SK-N-SH (cell line): ENCODE results near the gene ISOC2. TPM values are rescaled to one million over a fixed set of nuclear protein-coding genes. Genes with fewer than 3 reads are reported as not detected.

Source experiments
- CTCF ChIA-PET: fragments of 300-600, 350-600 bp; formaldehyde crosslinking; extraction: SDS; loops from one replicate; lab custom pipeline; 2021; lab: Yijun Ruan, JAX
- POLR2A ChIA-PET: fragments of 350-600 bp; sonication (Branson Sonifier 250); formaldehyde crosslinking; extraction: SDS; loops from one replicate; lab custom pipeline; 2020; ENCODE audit warnings: antibody characterized with exemption, inconsistent platforms; lab: Yijun Ruan, JAX
- DNase-seq: peaks from one replicate; pipeline ENCODE4 v3.0.0; 2012
- H2AFZ ChIP-seq: fragments of 200-600 bp; sonication (generic); 2 replicates; pipeline ENCODE4 v1.8.1; 2016; ENCODE audit warnings: antibody characterized with exemption, mild to moderate bottlenecking, low read depth
- H3F3A ChIP-seq: fragments of 200-600 bp; sonication (generic); replicated peaks from 2 replicates; pipeline ENCODE3; 2016; ENCODE audit warnings: antibody characterized with exemption, mild to moderate bottlenecking; ENCODE audit not compliant: insufficient read depth
- H3K27ac ChIP-seq, 2 experiments: fragments of 200-500 bp in 1 of 2; fragments of 200-600 bp in 1 of 2; sonication (Bioruptor generic) in 1 of 2; sonication (generic), shearing (Covaris generic) in 1 of 2; 2 replicates each; pipeline versions ENCODE4 v1.5.1 to v1.6.1; 2014 to 2016; ENCODE audit warnings: low read depth in 2 of 2, inconsistent platforms in 1 of 2, low read length in 1 of 2, mild to moderate bottlenecking in 1 of 2, mixed read lengths in 1 of 2
- H3K27me3 ChIP-seq: fragments of 200-600 bp; sonication (generic), shearing (Covaris generic); 2 replicates; pipeline ENCODE4 v1.6.1; 2016; ENCODE audit warnings: mixed run types; ENCODE audit not compliant: insufficient read depth
- H3K36me3 ChIP-seq, 2 experiments: fragments of 200-500 bp in 1 of 2; fragments of 200-600 bp in 1 of 2; sonication (Bioruptor generic) in 1 of 2; sonication (generic) in 1 of 2; replicated peaks in 1 of 2; 2 replicates each; pipeline versions ENCODE3 to v1.5.1; 2014 to 2016; ENCODE audit warnings: low read length in 1 of 2, mild to moderate bottlenecking in 1 of 2; ENCODE audit not compliant: insufficient read depth in 2 of 2, control insufficient read depth in 1 of 2
- H3K4me1 ChIP-seq, 2 experiments: fragments of 200-500 bp in 1 of 2; fragments of 200-600 bp in 1 of 2; sonication (Bioruptor generic) in 1 of 2; sonication (generic), shearing (Covaris generic) in 1 of 2; 2 replicates each; pipeline versions ENCODE4 v1.5.1 to v1.6.1; 2014 to 2016; ENCODE audit warnings: low read depth in 1 of 2, low read length in 1 of 2, mixed run types in 1 of 2; ENCODE audit not compliant: insufficient read depth in 2 of 2, control insufficient read depth in 1 of 2
- H3K4me2 ChIP-seq: fragments of 200-600 bp; sonication (generic), shearing (Covaris generic); 2 replicates; pipeline ENCODE4 v1.6.1; 2017; ENCODE audit warnings: mixed run types
- H3K4me3 ChIP-seq, 2 experiments: fragments of 200-500 bp in 1 of 2; fragments of 200-600 bp in 1 of 2; sonication (Bioruptor generic) in 1 of 2; sonication (generic), shearing (Covaris generic) in 1 of 2; 2 replicates each; pipeline versions ENCODE4 v1.5.1 to v1.8.1; 2014 to 2016; ENCODE audit warnings: low read depth in 2 of 2, inconsistent platforms in 1 of 2, low read length in 1 of 2, mild to moderate bottlenecking in 1 of 2, mixed read lengths in 1 of 2, moderate library complexity in 1 of 2
- H3K79me2 ChIP-seq: fragments of 200-600 bp; sonication (generic); 2 replicates; pipeline ENCODE4 v1.8.1; 2017; ENCODE audit warnings: mild to moderate bottlenecking; ENCODE audit not compliant: insufficient read depth
- H3K9ac ChIP-seq: fragments of 200-600 bp; sonication (generic); 2 replicates; pipeline ENCODE4 v1.6.1; 2017; ENCODE audit warnings: mixed run types
- H3K9me2 ChIP-seq: fragments of 200-600 bp; sonication (generic); 2 replicates; pipeline ENCODE4 v1.6.1; 2017; ENCODE audit warnings: mixed run types
- H3K9me3 ChIP-seq: fragments of 200-600 bp; sonication (generic); 2 replicates; pipeline ENCODE4 v1.6.1; 2017; ENCODE audit warnings: mixed run types, mild to moderate bottlenecking, moderate library complexity
- H4K20me1 ChIP-seq: fragments of 200-600 bp; sonication (generic); 2 replicates; pipeline ENCODE4 v1.6.1; 2017; ENCODE audit warnings: mild to moderate bottlenecking, mixed run types; ENCODE audit not compliant: insufficient read depth
- CHD2 ChIP-seq: fragments of 150-350 bp; IDR thresholded peaks from 2 replicates; pipeline ENCODE4 v1.6.1; 2018; ENCODE audit warnings: low read length; ENCODE audit not compliant: partially characterized antibody
- ELF1 ChIP-seq: IDR thresholded peaks from 2 replicates; pipeline ENCODE4 v1.4.0; 2012
- EP300 ChIP-seq, 2 experiments: IDR thresholded peaks; 2 replicates each; pipeline versions ENCODE4 v1.4.0 to v1.6.1; 2012; ENCODE audit warnings: borderline replicate concordance in 1 of 2, low read depth in 1 of 2, low read length in 1 of 2
- GABPA ChIP-seq: IDR thresholded peaks from 2 replicates; pipeline ENCODE4 v1.4.0; 2012; ENCODE audit warnings: low read depth, mild to moderate bottlenecking
- JUND ChIP-seq: IDR thresholded peaks from 2 replicates; pipeline ENCODE4 v1.4.0; 2012
- MEF2A ChIP-seq: IDR thresholded peaks from 2 replicates; pipeline ENCODE4 v1.4.0; 2012; ENCODE audit warnings: low read depth, borderline replicate concordance
- NFIC ChIP-seq: IDR thresholded peaks from 2 replicates; pipeline ENCODE4 v1.4.0; 2012; ENCODE audit warnings: borderline replicate concordance
- NRF1 ChIP-seq: IDR thresholded peaks from 2 replicates; pipeline ENCODE4 v1.6.1; 2012; ENCODE audit warnings: low read depth, mild to moderate bottlenecking, low read length
- POLR2AphosphoS5 ChIP-seq: IDR thresholded peaks from 2 replicates; pipeline ENCODE4 v1.6.1; 2012; ENCODE audit warnings: low read depth, low read length
- RXRA ChIP-seq: IDR thresholded peaks from 2 replicates; pipeline ENCODE4 v1.4.0; 2012; ENCODE audit warnings: low read depth, mild to moderate bottlenecking, borderline replicate concordance
- SIN3A ChIP-seq: IDR thresholded peaks from 2 replicates; pipeline ENCODE4 v1.6.1; 2012; ENCODE audit warnings: low read depth, mild to moderate bottlenecking, low read length, moderate library complexity, borderline replicate concordance
- SMC3 ChIP-seq: IDR thresholded peaks from 2 replicates; pipeline ENCODE4 v1.6.1; 2012; ENCODE audit warnings: low read depth, low read length, improper control_type of control experiment
- TAF1 ChIP-seq: IDR thresholded peaks from 2 replicates; pipeline ENCODE4 v1.6.1; 2012; ENCODE audit warnings: low read depth, mild to moderate bottlenecking, low read length, moderate library complexity, borderline replicate concordance
- TCF12 ChIP-seq: IDR thresholded peaks from 2 replicates; pipeline ENCODE4 v1.4.0; 2012
- TEAD4 ChIP-seq: IDR thresholded peaks from 2 replicates; pipeline ENCODE4 v1.4.0; 2012; ENCODE audit warnings: mild to moderate bottlenecking, borderline replicate concordance; ENCODE audit not compliant: insufficient read depth
- WGBS: methylation state at CpG from one replicate; pipeline ENCODE4 v1.1.6; 2017; ENCODE audit warnings: low lambda C conversion rate; 5-methylcytosine and 5-hydroxymethylcytosine counted together
- polyA plus RNA-seq, 3 experiments: library from polyadenylated mRNA; depleted of rRNA; stranded (reverse); fragments of >200 nt; gene quantifications; 2 replicates each; pipeline ENCODE4 v1.2.3, GENCODE V29; 2012
- TF ChIP-seq, protein P1 (sequence below): IDR thresholded peaks from 2 replicates; pipeline ENCODE4 v1.4.0; 2012; ENCODE audit warnings: low read depth
- TF ChIP-seq, protein P2 (sequence below): fragments of 150-350 bp; IDR thresholded peaks from 2 replicates; pipeline ENCODE4 v1.6.1; 2017; ENCODE audit warnings: antibody characterized with exemption, low read length, low read depth, borderline replicate concordance
- TF ChIP-seq, protein P3 (sequence below): IDR thresholded peaks from 2 replicates; pipeline ENCODE4 v1.4.0; 2012; ENCODE audit warnings: low read depth, borderline replicate concordance
- TF ChIP-seq, protein P4 (sequence below): IDR thresholded peaks from 2 replicates; pipeline ENCODE4 v1.4.0; 2012; ENCODE audit warnings: low read depth, borderline replicate concordance

Gene ISOC2
- polyA plus RNA-seq, 1 of the 3 experiments (the other 2 are of a cell fraction): 65.4 TPM

DNA sequence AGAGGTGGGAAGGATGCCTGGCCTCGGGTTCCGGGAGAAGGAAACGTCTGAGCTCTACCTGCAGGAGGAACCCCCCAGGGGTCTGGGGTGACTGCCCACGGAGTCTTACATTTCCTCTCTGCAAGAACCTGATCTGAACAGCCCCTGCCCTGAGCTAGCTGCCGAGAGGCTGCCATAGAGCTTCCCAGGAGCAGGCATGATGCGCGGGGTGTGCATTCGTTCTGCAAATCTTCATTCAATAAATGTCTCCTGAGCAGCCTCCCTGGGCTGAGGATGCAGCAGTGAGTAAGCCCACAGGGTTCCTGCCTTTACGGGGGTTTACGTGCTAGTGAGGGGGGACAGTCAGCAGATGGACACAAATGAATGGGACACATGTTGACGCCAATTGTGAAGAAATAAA lies 16.8 kb downstream of the ISOC2 start:
- no peak for DNase-seq
- H3K27me3 ChIP-seq: peaks cover 55% of the 10 kb centered on the region
- no peak overlapping the region for H3K9ac ChIP-seq
- no peaks in the 10 kb centered on the region for H3K9me2 ChIP-seq
- H3K4me1 ChIP-seq: peaks cover 0 to 9% of the 10 kb centered on the region in 2 experiments; a peak in 1 of 4 replicates
- WGBS: 32% methylated on average over 9 of the region's 11 CpGs
- no peak overlapping the region for H3K4me3 ChIP-seq
- TF ChIP-seq, protein P1, sequence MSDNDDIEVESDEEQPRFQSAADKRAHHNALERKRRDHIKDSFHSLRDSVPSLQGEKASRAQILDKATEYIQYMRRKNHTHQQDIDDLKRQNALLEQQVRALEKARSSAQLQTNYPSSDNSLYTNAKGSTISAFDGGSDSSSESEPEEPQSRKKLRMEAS: no peak
- TF ChIP-seq EP300 (IDR thresholded peaks at IDR 0.05; ENCODE audit: borderline replicate concordance in 1 of 2, low read depth in 1 of 2, low read length in 1 of 2) (no peak), TAF1 (no peak), TEAD4 (no peak), SIN3A (no peak), ELF1 (no peak), TCF12 (no peak), CHD2 (no peak), RXRA (no peak), GABPA (no peak), NRF1 (no peak), JUND (no peak), MEF2A (no peak), POLR2AphosphoS5 (no peak), NFIC (no peak), SMC3 (no peak)
- TF ChIP-seq, protein P2, sequence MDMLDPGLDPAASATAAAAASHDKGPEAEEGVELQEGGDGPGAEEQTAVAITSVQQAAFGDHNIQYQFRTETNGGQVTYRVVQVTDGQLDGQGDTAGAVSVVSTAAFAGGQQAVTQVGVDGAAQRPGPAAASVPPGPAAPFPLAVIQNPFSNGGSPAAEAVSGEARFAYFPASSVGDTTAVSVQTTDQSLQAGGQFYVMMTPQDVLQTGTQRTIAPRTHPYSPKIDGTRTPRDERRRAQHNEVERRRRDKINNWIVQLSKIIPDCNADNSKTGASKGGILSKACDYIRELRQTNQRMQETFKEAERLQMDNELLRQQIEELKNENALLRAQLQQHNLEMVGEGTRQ: no peak
- TF ChIP-seq, protein P3, sequence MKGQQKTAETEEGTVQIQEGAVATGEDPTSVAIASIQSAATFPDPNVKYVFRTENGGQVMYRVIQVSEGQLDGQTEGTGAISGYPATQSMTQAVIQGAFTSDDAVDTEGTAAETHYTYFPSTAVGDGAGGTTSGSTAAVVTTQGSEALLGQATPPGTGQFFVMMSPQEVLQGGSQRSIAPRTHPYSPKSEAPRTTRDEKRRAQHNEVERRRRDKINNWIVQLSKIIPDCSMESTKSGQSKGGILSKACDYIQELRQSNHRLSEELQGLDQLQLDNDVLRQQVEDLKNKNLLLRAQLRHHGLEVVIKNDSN: no peak
- TF ChIP-seq, protein P4, sequence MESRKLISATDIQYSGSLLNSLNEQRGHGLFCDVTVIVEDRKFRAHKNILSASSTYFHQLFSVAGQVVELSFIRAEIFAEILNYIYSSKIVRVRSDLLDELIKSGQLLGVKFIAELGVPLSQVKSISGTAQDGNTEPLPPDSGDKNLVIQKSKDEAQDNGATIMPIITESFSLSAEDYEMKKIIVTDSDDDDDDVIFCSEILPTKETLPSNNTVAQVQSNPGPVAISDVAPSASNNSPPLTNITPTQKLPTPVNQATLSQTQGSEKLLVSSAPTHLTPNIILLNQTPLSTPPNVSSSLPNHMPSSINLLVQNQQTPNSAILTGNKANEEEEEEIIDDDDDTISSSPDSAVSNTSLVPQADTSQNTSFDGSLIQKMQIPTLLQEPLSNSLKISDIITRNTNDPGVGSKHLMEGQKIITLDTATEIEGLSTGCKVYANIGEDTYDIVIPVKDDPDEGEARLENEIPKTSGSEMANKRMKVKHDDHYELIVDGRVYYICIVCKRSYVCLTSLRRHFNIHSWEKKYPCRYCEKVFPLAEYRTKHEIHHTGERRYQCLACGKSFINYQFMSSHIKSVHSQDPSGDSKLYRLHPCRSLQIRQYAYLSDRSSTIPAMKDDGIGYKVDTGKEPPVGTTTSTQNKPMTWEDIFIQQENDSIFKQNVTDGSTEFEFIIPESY: no peak
- H3K4me2 ChIP-seq: no peak overlapping the region
- H4K20me1 ChIP-seq: peaks cover 5% of the 10 kb centered on the region; the same call in 1 of the 2 replicates
- no peak overlapping the region for H3K27ac ChIP-seq
- H3K9me3 ChIP-seq: no peaks in the 10 kb centered on the region
- H3K79me2 ChIP-seq: no peaks in the 10 kb centered on the region
- H3F3A ChIP-seq: peaks cover 8% of the 10 kb centered on the region
- ChIA-PET POLR2A (interaction anchor here (0.9 to 1.5 kb wide), 2 partner anchors 31 to 39 kb away, joined by 3 read pairs; partner anchors contain the start of gene ZNF628), CTCF (interaction anchor here (0.7 kb wide), 1 partner anchor 15 kb away, joined by 3 read pairs; no protein-coding TSS in a partner anchor)
- no peak overlapping the region for H2AFZ ChIP-seq
- no peaks in the 10 kb centered on the region for H3K36me3 ChIP-seq
